ENCODE data around the gene SAMD15.

- TF ChIP-seq CTCF (IDR thresholded peaks at IDR 0.05) (no peak), POLR2A (IDR thresholded peaks at IDR 0.05) (no peak)
Observed at GRCh38 chr14:77340389-77340788, 36.8 kb upstream of the SAMD15 start.
